Measurements from ENCODE around the gene SMIM5.

Gene SMIM5

DNA sequence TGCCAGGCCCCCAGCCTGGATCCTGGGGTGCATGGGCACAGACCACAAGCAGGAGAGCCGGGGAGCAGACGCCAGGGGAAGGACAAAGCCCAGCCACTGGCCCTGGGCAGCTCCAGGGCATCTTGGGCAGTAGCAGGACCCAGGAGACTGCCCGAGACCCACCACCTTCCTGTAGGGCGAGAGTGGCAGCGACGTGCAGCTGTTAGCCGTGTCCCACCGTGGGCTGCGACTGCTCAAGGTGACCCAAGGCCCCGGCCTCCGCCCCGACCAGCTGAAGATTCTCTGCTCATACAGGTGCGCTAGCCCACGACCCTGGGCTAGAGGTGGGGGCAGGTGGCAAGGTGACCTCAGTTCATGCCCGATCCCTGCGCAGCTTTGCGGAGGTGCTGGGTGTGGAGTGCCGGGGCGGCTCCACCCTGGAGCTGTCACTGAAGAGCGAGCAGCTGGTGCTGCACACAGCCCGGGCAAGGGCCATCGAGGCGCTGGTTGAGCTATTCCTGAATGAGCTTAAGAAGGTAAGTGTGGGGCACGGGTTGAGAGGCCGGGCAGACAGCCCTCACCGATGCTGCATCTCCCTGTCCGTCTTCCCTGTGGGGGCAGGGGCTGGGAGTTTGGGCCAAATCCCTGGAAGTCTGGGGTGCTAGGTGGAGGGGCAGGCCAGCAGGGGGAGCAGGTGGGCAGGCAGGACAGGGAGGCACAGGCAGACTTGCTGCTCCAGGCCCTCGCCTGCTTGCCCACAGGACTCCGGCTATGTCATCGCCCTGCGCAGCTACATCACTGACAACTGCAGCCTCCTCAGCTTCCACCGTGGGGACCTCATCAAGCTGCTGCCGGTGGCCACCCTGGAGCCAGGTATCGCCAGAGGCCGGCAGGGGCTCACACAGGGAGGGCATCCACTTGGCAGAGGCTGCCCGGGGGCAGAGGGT is 13.5 kb upstream of the SMIM5 start:
- DNase-seq (ENCODE audit: low read depth) = peak; percentile 46
- Histone ChIP-seq H3K36me3 (ENCODE audit: control insufficient read depth, insufficient read depth, low read length, severe bottlenecking) (no peaks in the 10 kb centered on the region), H3K9me3 (ENCODE audit: control insufficient read depth, low read length) (no peaks in the 10 kb centered on the region), H3K4me3 (ENCODE audit: low read length) (no peak overlapping the region), H3K9ac (ENCODE audit: low read length) (no peak overlapping the region), H3K4me1 (ENCODE audit: control insufficient read depth, insufficient read depth, low read length) (no peaks in the 10 kb centered on the region), H3K27me3 (replicated peaks; ENCODE audit: control insufficient read depth, insufficient read depth, low read length) (peaks cover 18% of the 10 kb centered on the region)

GRCh38 chr17:75621489-75621888 is 11.7 kb upstream of the SMIM5 start:
- H3K4me3 ChIP-seq (ENCODE audit: low read length) = no peak overlapping the region

DNA sequence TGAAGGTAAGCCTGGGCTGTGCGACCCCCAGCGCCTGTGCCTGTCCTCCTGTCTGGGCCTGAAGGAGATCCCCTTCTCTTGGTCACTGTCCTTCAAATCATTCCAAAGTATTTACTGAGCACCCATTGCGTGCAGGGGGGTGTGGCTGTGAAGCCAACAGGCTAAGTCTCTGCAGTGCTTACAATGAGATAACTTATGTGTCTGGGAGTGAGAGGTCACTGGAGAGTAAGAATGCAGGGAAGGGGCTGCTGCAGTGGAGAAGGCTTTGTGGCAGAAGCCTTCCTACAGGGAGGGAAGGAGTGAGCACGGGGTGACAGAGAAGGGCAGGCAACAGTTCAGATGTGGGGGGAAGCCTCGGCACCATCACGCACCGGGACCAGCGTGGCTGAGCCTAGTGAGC is 11.2 kb upstream of the SMIM5 start:
- H3K4me3 ChIP-seq (ENCODE audit: low read length) = no peak overlapping the region
- H3K4me1 ChIP-seq (ENCODE audit: control insufficient read depth, insufficient read depth, low read length) = no peaks in the 10 kb centered on the region
- H3K36me3 ChIP-seq (ENCODE audit: control insufficient read depth, insufficient read depth, low read length, severe bottlenecking) = no peaks in the 10 kb centered on the region
- DNase-seq (ENCODE audit: low read depth) = no peak
- H3K9me3 ChIP-seq (ENCODE audit: control insufficient read depth, low read length) = no peaks in the 10 kb centered on the region
- H3K9ac ChIP-seq (ENCODE audit: low read length) = no peak overlapping the region
- peaks cover 18% of the 10 kb centered on the region for H3K27me3 ChIP-seq (replicated peaks; ENCODE audit: control insufficient read depth, insufficient read depth, low read length)

More at GRCh38 chr17:75621489-75621888, 11.7 kb upstream of the SMIM5 start:
- H3K4me1 ChIP-seq (ENCODE audit: control insufficient read depth, insufficient read depth, low read length) = no peaks in the 10 kb centered on the region
- H3K9me3 ChIP-seq (ENCODE audit: control insufficient read depth, low read length) = no peaks in the 10 kb centered on the region
- H3K36me3 ChIP-seq (ENCODE audit: control insufficient read depth, insufficient read depth, low read length, severe bottlenecking) = no peaks in the 10 kb centered on the region
- no peak for DNase-seq (ENCODE audit: low read depth)
- H3K27me3 ChIP-seq (replicated peaks; ENCODE audit: control insufficient read depth, insufficient read depth, low read length) = peaks cover 18% of the 10 kb centered on the region
- H3K9ac ChIP-seq (ENCODE audit: low read length) = no peak overlapping the region

GRCh38 chr17:75622771-75623273 is 10.4 kb upstream of the SMIM5 start:
- Histone ChIP-seq H3K36me3 (ENCODE audit: control insufficient read depth, insufficient read depth, low read length, severe bottlenecking) (no peaks in the 10 kb centered on the region), H3K27me3 (replicated peaks; ENCODE audit: control insufficient read depth, insufficient read depth, low read length) (peaks cover 13% of the 10 kb centered on the region), H3K4me3 (ENCODE audit: low read length) (no peak overlapping the region), H3K9ac (ENCODE audit: low read length) (no peak overlapping the region), H3K4me1 (ENCODE audit: control insufficient read depth, insufficient read depth, low read length) (no peaks in the 10 kb centered on the region), H3K9me3 (ENCODE audit: control insufficient read depth, low read length) (no peaks in the 10 kb centered on the region)
- DNase-seq (ENCODE audit: low read depth) = no peak

- Histone ChIP-seq H3K9me3 (ENCODE audit: control insufficient read depth, low read length) (no peaks in the 10 kb centered on the region), H3K4me3 (ENCODE audit: low read length) (no peak overlapping the region), H3K27me3 (replicated peaks; ENCODE audit: control insufficient read depth, insufficient read depth, low read length) (peaks cover 11% of the 10 kb centered on the region), H3K4me1 (ENCODE audit: control insufficient read depth, insufficient read depth, low read length) (no peaks in the 10 kb centered on the region), H3K36me3 (ENCODE audit: control insufficient read depth, insufficient read depth, low read length, severe bottlenecking) (no peaks in the 10 kb centered on the region), H3K9ac (ENCODE audit: low read length) (no peak overlapping the region)
- no peak for DNase-seq (ENCODE audit: low read depth)
These were observed 9.8 kb upstream of the SMIM5 start for GRCh38 chr17:75623386-75623785.

GRCh38 chr17:75624021-75624420 is 9.2 kb upstream of the SMIM5 start:
- Histone ChIP-seq H3K9me3 (ENCODE audit: control insufficient read depth, low read length) (no peaks in the 10 kb centered on the region), H3K27me3 (replicated peaks; ENCODE audit: control insufficient read depth, insufficient read depth, low read length) (peaks cover 8% of the 10 kb centered on the region), H3K4me1 (ENCODE audit: control insufficient read depth, insufficient read depth, low read length) (no peaks in the 10 kb centered on the region), H3K4me3 (ENCODE audit: low read length) (no peak overlapping the region), H3K36me3 (ENCODE audit: control insufficient read depth, insufficient read depth, low read length, severe bottlenecking) (no peaks in the 10 kb centered on the region), H3K9ac (ENCODE audit: low read length) (no peak overlapping the region)
- no peak for DNase-seq (ENCODE audit: low read depth)

DNA sequence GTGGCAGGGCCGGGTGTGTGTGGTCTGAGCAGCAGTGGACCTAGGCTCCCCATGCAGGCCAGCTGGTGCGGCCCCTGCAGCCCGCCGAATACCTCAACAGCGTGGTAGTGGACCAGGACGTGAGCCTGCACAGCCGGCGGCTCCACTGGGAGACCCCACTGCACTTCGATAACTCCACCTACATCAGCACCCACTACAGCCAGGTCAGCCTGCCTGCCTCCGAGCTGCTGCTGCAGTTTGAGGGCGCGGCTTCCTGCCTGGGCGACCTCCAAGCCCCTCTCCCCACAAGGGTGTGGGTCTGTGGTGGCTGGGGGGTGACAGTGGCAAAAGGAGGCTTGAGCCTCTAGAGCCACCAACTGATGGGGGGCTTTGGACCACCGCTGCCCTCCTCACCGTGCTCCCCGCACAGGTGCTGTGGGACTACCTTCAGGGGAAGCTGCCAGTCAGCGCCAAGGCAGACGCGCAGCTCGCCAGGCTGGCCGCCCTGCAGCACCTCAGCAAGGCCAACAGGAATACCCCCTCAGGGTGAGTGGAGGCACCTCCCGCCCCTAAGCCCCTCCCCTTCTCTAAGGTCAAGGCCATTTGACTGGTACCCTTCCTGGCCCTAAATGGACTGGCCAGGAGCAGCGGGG is 8.4 kb upstream of the SMIM5 start:
- no peak overlapping the region for H3K9ac ChIP-seq (ENCODE audit: low read length)
- no peaks in the 10 kb centered on the region for H3K9me3 ChIP-seq (ENCODE audit: control insufficient read depth, low read length)
- H3K27me3 ChIP-seq (replicated peaks; ENCODE audit: control insufficient read depth, insufficient read depth, low read length) = peaks cover 5% of the 10 kb centered on the region
- DNase-seq (ENCODE audit: low read depth) = no peak
- no peaks in the 10 kb centered on the region for H3K4me1 ChIP-seq (ENCODE audit: control insufficient read depth, insufficient read depth, low read length)
- no peak overlapping the region for H3K4me3 ChIP-seq (ENCODE audit: low read length)
- no peaks in the 10 kb centered on the region for H3K36me3 ChIP-seq (ENCODE audit: control insufficient read depth, insufficient read depth, low read length, severe bottlenecking)

DNA sequence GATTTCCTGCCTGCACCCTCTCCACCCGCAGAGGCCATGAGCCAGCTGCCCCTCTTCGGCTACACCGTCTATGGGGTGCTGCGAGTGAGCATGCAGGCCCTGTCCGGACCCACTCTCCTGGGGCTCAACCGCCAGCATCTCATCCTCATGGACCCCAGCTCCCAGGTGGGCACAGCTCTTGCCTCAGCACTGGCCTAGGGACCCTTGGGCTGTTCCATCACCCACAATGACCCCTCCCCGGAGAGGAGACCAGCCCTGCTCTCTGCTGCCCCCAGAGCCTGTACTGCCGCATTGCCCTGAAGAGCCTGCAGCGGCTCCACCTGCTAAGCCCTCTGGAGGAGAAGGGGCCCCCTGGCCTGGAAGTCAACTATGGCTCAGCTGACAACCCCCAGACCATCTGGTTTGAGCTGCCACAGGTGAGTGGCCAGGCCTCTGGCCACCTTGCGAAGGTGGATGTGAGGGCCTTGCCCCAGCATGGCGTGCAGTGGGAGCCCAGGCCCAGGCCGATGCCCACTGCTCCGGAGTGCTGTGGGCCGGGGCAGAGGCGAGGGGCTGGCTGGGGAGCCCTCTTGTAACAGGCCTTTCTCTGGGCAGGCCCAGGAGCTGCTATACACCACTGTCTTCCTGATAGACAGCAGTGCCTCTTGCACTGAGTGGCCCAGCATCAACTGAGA is 7.3 kb upstream of the SMIM5 start:
- peak; percentile 40 for DNase-seq (ENCODE audit: low read depth)
- Histone ChIP-seq H3K27me3 (replicated peaks; ENCODE audit: control insufficient read depth, insufficient read depth, low read length) (peaks cover 5% of the 10 kb centered on the region), H3K9me3 (ENCODE audit: control insufficient read depth, low read length) (no peaks in the 10 kb centered on the region), H3K36me3 (ENCODE audit: control insufficient read depth, insufficient read depth, low read length, severe bottlenecking) (peaks cover 1% of the 10 kb centered on the region), H3K4me1 (ENCODE audit: control insufficient read depth, insufficient read depth, low read length) (no peaks in the 10 kb centered on the region), H3K4me3 (ENCODE audit: low read length) (no peak overlapping the region), H3K9ac (ENCODE audit: low read length) (no peak overlapping the region)

GRCh38 chr17:75626496-75627038 is 6.7 kb upstream of the SMIM5 start:
- no peak overlapping the region for H3K9ac ChIP-seq (ENCODE audit: low read length)
- no peak for DNase-seq (ENCODE audit: low read depth)
- H3K4me3 ChIP-seq (ENCODE audit: low read length) = no peak overlapping the region
- no peaks in the 10 kb centered on the region for H3K9me3 ChIP-seq (ENCODE audit: control insufficient read depth, low read length)
- H3K27me3 ChIP-seq (replicated peaks; ENCODE audit: control insufficient read depth, insufficient read depth, low read length) = peaks cover 5% of the 10 kb centered on the region
- peaks cover 3% of the 10 kb centered on the region for H3K36me3 ChIP-seq (ENCODE audit: control insufficient read depth, insufficient read depth, low read length, severe bottlenecking)
- no peaks in the 10 kb centered on the region for H3K4me1 ChIP-seq (ENCODE audit: control insufficient read depth, insufficient read depth, low read length)

DNA sequence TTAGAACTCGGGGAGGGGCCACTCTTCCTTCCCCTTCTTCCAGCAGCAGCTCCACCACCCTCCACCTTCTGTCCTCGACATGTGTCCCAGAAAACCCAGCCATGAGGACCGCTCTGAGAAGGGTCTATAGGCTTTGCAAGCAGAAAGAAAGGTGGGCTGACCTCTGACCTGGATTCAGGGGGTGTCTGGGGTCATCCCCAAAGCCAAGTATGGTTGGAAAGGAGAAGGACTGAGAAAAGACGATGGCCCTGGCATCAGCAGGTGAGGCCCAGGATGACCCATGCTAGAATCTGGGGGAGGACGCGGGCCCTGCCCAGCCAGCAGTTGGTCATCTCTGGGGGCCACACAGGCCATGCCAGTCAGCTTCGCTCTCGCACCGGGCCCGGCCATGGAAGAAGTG is 6.1 kb upstream of the SMIM5 start:
- H3K4me3 ChIP-seq (ENCODE audit: low read length) = no peak overlapping the region
- peaks cover 5% of the 10 kb centered on the region for H3K27me3 ChIP-seq (replicated peaks; ENCODE audit: control insufficient read depth, insufficient read depth, low read length)
- no peak for DNase-seq (ENCODE audit: low read depth)
- peaks cover 3% of the 10 kb centered on the region for H3K36me3 ChIP-seq (ENCODE audit: control insufficient read depth, insufficient read depth, low read length, severe bottlenecking)
- H3K9ac ChIP-seq (ENCODE audit: low read length) = no peak overlapping the region
- H3K4me1 ChIP-seq (ENCODE audit: control insufficient read depth, insufficient read depth, low read length) = no peaks in the 10 kb centered on the region
- no peaks in the 10 kb centered on the region for H3K9me3 ChIP-seq (ENCODE audit: control insufficient read depth, low read length)

- H3K9me3 ChIP-seq (ENCODE audit: control insufficient read depth, low read length) = no peaks in the 10 kb centered on the region
- no peak overlapping the region for H3K4me3 ChIP-seq (ENCODE audit: low read length)
- no peaks in the 10 kb centered on the region for H3K27me3 ChIP-seq (replicated peaks; ENCODE audit: control insufficient read depth, insufficient read depth, low read length)
- peaks cover 3% of the 10 kb centered on the region for H3K36me3 ChIP-seq (ENCODE audit: control insufficient read depth, insufficient read depth, low read length, severe bottlenecking)
- peaks cover 9% of the 10 kb centered on the region for H3K4me1 ChIP-seq (ENCODE audit: control insufficient read depth, insufficient read depth, low read length)
- H3K9ac ChIP-seq (ENCODE audit: low read length) = no peak overlapping the region
- DNase-seq (ENCODE audit: low read depth) = no peak
These were observed 4.8 kb upstream of the SMIM5 start for GRCh38 chr17:75628425-75628824.
